Endodermal cell (in vitro differentiated cells): ENCODE data around the gene RBM20. TPM values are rescaled to one million over a fixed set of nuclear protein-coding genes. Genes with fewer than 3 reads are reported as not detected.
A peak's percentile ranks its signal among the peaks of the same experiment; 100 is the strongest.

Source experiments
- DNase-seq: peaks from one replicate; pipeline ENCODE4 v3.0.0-alpha.2; 2017
- H3K27ac ChIP-seq: 2 replicates; pipeline ENCODE4 v1.5.1; 2013; ENCODE audit warnings: mild to moderate bottlenecking, low read depth, low read length, moderate library complexity
- H3K27me3 ChIP-seq: 2 replicates; pipeline ENCODE4 v1.6.1; 2013; ENCODE audit warnings: mild to moderate bottlenecking, low read length, moderate library complexity; ENCODE audit not compliant: insufficient read depth, control insufficient read depth, poor library complexity, severe bottlenecking
- H3K36me3 ChIP-seq: 2 replicates; pipeline ENCODE4 v1.7.0; 2013; ENCODE audit warnings: mild to moderate bottlenecking, low read length, moderate library complexity; ENCODE audit not compliant: control insufficient read depth, insufficient read depth
- H3K4me1 ChIP-seq: one replicate; pipeline ENCODE4 v1.7.0; 2013; ENCODE audit warnings: low read length; ENCODE audit not compliant: control insufficient read depth, insufficient read depth
- H3K4me3 ChIP-seq: 2 replicates; pipeline ENCODE4 v1.5.1; 2013; ENCODE audit warnings: mild to moderate bottlenecking, low read length, moderate library complexity
- H3K9ac ChIP-seq: 2 replicates; pipeline ENCODE4 v1.6.1; 2013; ENCODE audit warnings: mild to moderate bottlenecking, low read length, moderate library complexity; ENCODE audit not compliant: poor library complexity, severe bottlenecking; ENCODE audit errors: extremely low read depth
- H3K9me3 ChIP-seq: 2 replicates; pipeline ENCODE4 v1.6.1; 2013; ENCODE audit warnings: mild to moderate bottlenecking, low read length, moderate library complexity; ENCODE audit not compliant: control insufficient read depth
- H3K27ac Mint-ChIP-seq: 2 replicates; pipeline ENCODE4 v1.8.0; 2020; ENCODE audit warnings: mixed read lengths
- H3K27me3 Mint-ChIP-seq: 2 replicates; pipeline ENCODE4 v1.8.0; 2021; ENCODE audit warnings: mild to moderate bottlenecking, mixed read lengths; ENCODE audit not compliant: insufficient read depth
- H3K36me3 Mint-ChIP-seq: 2 replicates; pipeline ENCODE4 v1.8.0; 2020; ENCODE audit warnings: low read depth, mixed read lengths
- H3K4me1 Mint-ChIP-seq: 2 replicates; pipeline ENCODE4 v1.8.0; 2020; ENCODE audit warnings: mixed read lengths
- H3K4me3 Mint-ChIP-seq: 2 replicates; pipeline ENCODE4 v1.8.0; 2020; ENCODE audit warnings: mild to moderate bottlenecking, moderate library complexity, mixed read lengths
- H3K9me3 Mint-ChIP-seq: 2 replicates; pipeline ENCODE4 v1.8.0; 2020; ENCODE audit warnings: mild to moderate bottlenecking, mixed read lengths
- CTCF ChIP-seq: fragments of 200-600 bp; sonication (generic); conservative IDR thresholded peaks from 2 replicates; pipeline ENCODE4 v1.5.0; 2021; ENCODE audit warnings: antibody characterized with exemption, mild to moderate bottlenecking
- WGBS, 2 experiments: methylation state at CpG; one replicate each; pipeline versions ENCODE4 v1.1.5 to v1.1.7; 2013; ENCODE audit warnings: missing lambda C conversion rate in 2 of 2, mixed read lengths in 1 of 2; ENCODE audit not compliant: insufficient coverage in 1 of 2, insufficient read length in 1 of 2; 5-methylcytosine and 5-hydroxymethylcytosine counted together
- total RNA-seq, 2 donors: library from RNA; stranded (reverse); fragmentation: NEBNext Ultra II Directional in 1 of 2; extraction: Animal tissue kit (Norgen Biotek cat#: 25700) in 1 of 2; gene quantifications; 2 replicates in 1 of 2; 3 replicates in 1 of 2; pipeline ENCODE4 v1.2.1, GENCODE V29; 2021

The RBM20 gene
- total RNA-seq, 2 donors from 2014 or later, result 6.2 to 7.0 TPM

GRCh38 chr10:110803830-110804338 lies 159.7 kb downstream of the RBM20 start:
- H3K4me1 ChIP-seq, result no peaks in the 10 kb centered on the region
- peak; percentile 85 for TF ChIP-seq CTCF
- H3K4me3 Mint-ChIP-seq, result no peak overlapping the region
- H3K9me3 ChIP-seq, result no peaks in the 10 kb centered on the region
- H3K4me3 ChIP-seq, result no peak overlapping the region
- 49 to 56% methylated on average over 5 to 6 of the region's 6 CpGs for WGBS, 2 experiments
- no peak overlapping the region for H3K9ac ChIP-seq
- DNase-seq, result peak; percentile 84
- H3K4me1 Mint-ChIP-seq, result peaks cover 22% of the 10 kb centered on the region
- peaks cover 15% of the 10 kb centered on the region for H3K36me3 ChIP-seq
- H3K27me3 ChIP-seq, result no peaks in the 10 kb centered on the region
- no peaks in the 10 kb centered on the region for H3K9me3 Mint-ChIP-seq
- peak overlapping the region; percentile 41 for H3K27ac Mint-ChIP-seq
- peaks cover 4% of the 10 kb centered on the region for H3K36me3 Mint-ChIP-seq
- no peaks in the 10 kb centered on the region for H3K27me3 Mint-ChIP-seq
- no peak overlapping the region for H3K27ac ChIP-seq

GRCh38 chr10:110804376-110804775 lies 160.2 kb downstream of the RBM20 start:
- H3K9me3 ChIP-seq, result no peaks in the 10 kb centered on the region
- no peaks in the 10 kb centered on the region for H3K27me3 ChIP-seq
- no peak overlapping the region for H3K4me3 ChIP-seq
- peaks cover 10% of the 10 kb centered on the region for H3K36me3 ChIP-seq
- H3K9ac ChIP-seq, result no peak overlapping the region
- no peak for DNase-seq
- TF ChIP-seq CTCF, result no peak
- 88% methylated on average over 1 of the region's 1 CpG; no CpG with 5 or more reads in 1 of the 2 experiments for WGBS, 2 experiments
- Mint-ChIP-seq H3K27ac (peak overlapping the region; percentile 41), H3K4me1 (peaks cover 22% of the 10 kb centered on the region), H3K9me3 (no peaks in the 10 kb centered on the region), H3K36me3 (peaks cover 1% of the 10 kb centered on the region), H3K4me3 (no peak overlapping the region), H3K27me3 (no peaks in the 10 kb centered on the region)
- no peak overlapping the region for H3K27ac ChIP-seq
- H3K4me1 ChIP-seq, result no peaks in the 10 kb centered on the region

GRCh38 chr10:110805292-110805691 lies 161.2 kb downstream of the RBM20 start:
- Mint-ChIP-seq H3K36me3 (no peaks in the 10 kb centered on the region), H3K4me1 (peaks cover 22% of the 10 kb centered on the region), H3K9me3 (no peaks in the 10 kb centered on the region), H3K27ac (no peak overlapping the region), H3K4me3 (no peak overlapping the region), H3K27me3 (no peaks in the 10 kb centered on the region)
- H3K27ac ChIP-seq, result no peak overlapping the region
- H3K4me3 ChIP-seq, result no peak overlapping the region
- peaks cover 2% of the 10 kb centered on the region for H3K36me3 ChIP-seq
- 94 to 96% methylated on average over 3 to 5 of the region's 5 CpGs for WGBS, 2 experiments
- H3K9ac ChIP-seq, result no peak overlapping the region
- DNase-seq, result no peak
- H3K4me1 ChIP-seq, result no peaks in the 10 kb centered on the region
- TF ChIP-seq CTCF, result no peak
- no peaks in the 10 kb centered on the region for H3K9me3 ChIP-seq
- no peaks in the 10 kb centered on the region for H3K27me3 ChIP-seq
